Measurements from ENCODE around the gene TEPSIN.

DNA sequence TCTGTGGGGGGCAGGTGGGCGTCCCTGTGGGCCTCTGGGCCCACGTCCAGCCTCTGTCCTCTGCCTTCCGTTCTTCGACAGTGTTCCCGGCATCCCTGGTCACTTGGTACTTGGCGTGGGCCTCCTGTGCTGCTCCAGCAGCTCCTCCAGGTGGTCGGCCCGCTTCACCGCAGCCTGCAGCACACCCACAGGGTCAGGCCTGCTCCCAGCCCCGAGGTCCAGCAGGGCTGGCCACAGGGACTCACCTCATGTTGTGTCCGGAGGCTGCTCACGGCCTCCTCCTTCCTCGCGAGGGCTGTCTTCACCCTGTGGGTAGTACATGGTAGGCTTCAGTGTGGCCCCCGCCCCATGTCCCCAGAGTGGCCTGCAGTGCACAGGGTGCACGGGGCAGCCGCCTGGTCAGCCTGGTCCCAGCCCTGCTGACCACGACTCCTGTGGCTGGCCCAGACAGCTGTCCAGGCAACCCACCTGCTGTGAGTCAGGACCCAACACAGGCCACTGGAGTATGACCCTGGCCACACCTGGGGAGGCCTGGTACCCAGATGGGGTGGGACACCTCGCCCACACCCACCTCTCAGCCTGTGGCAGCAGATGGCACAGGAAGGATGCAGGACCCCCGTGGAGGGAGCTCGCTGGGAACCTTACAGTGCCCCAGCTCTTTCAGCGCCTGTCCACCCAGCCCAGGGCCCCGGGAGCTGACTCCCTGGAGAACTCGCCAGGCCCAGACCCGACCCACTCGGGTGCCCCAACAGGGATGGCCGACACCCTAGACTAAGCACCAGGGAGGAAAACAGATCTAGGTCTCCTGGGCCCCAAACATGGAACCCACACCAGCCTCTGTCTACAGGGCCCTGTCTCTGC, 49.0 kb downstream of the TEPSIN start:
- TF ChIP-seq, protein P1, sequence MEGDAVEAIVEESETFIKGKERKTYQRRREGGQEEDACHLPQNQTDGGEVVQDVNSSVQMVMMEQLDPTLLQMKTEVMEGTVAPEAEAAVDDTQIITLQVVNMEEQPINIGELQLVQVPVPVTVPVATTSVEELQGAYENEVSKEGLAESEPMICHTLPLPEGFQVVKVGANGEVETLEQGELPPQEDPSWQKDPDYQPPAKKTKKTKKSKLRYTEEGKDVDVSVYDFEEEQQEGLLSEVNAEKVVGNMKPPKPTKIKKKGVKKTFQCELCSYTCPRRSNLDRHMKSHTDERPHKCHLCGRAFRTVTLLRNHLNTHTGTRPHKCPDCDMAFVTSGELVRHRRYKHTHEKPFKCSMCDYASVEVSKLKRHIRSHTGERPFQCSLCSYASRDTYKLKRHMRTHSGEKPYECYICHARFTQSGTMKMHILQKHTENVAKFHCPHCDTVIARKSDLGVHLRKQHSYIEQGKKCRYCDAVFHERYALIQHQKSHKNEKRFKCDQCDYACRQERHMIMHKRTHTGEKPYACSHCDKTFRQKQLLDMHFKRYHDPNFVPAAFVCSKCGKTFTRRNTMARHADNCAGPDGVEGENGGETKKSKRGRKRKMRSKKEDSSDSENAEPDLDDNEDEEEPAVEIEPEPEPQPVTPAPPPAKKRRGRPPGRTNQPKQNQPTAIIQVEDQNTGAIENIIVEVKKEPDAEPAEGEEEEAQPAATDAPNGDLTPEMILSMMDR (IDR thresholded peaks at IDR 0.05; ENCODE audit: borderline replicate concordance, extremely low read depth, low read length, poor library complexity, severe bottlenecking) = no peak
- no peak for TF ChIP-seq EZH2 (IDR thresholded peaks at IDR 0.05; ENCODE audit: borderline replicate concordance, low read depth, low read length, severe bottlenecking)

Measured in DND-41 (cell line).